ENCODE data around the gene CDH18.

The CDH18 gene, protein sequence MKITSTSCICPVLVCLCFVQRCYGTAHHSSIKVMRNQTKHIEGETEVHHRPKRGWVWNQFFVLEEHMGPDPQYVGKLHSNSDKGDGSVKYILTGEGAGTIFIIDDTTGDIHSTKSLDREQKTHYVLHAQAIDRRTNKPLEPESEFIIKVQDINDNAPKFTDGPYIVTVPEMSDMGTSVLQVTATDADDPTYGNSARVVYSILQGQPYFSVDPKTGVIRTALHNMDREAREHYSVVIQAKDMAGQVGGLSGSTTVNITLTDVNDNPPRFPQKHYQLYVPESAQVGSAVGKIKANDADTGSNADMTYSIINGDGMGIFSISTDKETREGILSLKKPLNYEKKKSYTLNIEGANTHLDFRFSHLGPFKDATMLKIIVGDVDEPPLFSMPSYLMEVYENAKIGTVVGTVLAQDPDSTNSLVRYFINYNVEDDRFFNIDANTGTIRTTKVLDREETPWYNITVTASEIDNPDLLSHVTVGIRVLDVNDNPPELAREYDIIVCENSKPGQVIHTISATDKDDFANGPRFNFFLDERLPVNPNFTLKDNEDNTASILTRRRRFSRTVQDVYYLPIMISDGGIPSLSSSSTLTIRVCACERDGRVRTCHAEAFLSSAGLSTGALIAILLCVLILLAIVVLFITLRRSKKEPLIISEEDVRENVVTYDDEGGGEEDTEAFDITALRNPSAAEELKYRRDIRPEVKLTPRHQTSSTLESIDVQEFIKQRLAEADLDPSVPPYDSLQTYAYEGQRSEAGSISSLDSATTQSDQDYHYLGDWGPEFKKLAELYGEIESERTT

DNA sequence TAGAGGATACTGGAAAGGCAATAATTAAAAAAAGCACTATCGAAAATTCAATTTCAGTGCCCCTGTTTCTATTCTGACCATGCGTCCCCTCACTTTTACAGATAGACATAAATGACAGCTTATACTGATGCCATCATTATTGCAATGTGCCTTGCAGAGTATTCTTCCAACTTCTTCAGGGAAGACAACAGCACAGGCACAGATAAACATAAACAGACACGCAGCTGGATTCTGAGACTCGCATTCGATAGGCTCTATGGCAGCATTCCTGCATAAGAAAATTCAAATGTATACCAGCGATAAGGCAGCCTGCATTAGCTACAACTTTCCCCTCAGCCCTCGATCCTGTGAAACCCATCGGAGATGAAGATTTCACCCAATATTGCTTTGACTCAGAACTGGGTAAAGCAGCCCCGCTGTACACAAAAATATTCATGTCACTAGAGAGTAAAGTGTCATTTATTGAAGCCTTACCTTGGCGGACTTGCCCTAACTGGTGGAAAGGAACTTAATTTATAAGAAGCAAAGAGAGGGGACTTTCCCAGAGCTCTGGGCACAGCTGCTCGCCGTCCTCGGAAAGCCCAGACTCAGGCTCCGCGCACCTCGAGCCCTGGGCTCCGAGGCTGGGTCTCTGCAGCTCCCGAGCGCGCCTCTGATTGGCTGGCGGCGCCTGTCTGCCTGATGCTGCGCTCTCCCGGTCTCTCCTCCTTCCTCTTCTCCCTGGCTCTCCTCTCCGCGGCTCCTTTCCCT lies at the start of gene CDH18:
CDH18 (minus strand) TSS at position 589 of the 750 bp plus-strand sequence. CDS start 149,214 bp downstream, outside the sequence.
- ATAC-seq = no peak

DNA sequence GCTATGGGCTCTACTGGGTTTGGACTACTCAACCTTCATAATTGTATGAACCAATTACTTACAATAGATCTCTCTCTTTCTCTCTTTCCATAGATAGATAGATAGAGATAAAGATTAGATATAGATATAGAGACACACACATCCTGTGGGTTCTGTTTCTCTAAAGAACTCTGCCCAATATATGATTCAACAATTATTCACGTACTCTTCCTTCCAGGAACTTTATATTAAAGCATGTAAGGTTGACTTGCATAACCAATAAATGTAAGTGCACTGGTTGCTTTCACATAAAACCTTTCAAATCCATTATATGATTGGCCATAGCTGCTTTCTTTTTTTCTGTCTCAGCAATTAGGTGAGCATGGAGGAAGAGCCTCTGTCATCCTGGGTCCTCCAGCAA lies 46.7 kb upstream of the CDH18 start:
- ATAC-seq = no peak

- no peak for ATAC-seq
These were observed 45.9 kb upstream of the CDH18 start for GRCh38 chr5:20033881-20034280.

DNA sequence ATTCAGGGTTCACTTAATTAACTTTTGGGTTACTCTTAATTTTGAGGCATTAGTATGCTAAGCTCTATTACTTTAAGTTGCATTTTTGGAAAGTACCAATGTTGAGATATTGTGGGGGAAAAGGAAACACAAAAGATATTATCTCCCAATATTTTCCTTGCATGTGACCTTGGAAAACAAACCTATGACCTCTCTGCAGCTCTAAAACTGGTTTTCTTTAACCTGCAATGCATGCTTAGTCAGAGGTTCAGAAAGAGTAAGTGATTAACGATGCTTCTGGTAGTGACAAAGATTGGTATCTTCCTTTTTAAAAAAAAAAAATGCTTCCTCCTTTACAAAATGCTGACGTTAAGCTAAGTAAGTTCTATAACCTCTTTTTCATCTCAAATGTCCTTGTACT lies 44.9 kb upstream of the CDH18 start:
- no peak for ATAC-seq

DNA sequence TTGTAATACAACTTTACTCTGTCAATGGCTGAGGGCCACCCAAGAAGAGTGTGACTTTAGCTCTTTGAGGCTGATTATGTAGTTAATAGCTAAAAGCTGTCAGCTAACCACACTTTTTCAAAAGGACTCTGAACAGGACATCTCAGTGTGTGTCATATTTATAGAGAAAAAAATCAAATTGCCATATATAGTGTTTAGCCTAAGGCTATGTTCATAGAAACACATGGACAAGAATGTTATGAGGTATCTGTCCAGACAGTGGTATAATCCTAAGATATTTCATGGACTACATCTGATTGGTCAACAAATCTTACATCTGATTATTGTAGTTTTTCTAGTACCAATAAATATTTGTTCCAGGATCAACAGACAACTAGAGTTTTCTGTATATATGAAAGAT lies 42.1 kb upstream of the CDH18 start:
- ATAC-seq = no peak

DNA sequence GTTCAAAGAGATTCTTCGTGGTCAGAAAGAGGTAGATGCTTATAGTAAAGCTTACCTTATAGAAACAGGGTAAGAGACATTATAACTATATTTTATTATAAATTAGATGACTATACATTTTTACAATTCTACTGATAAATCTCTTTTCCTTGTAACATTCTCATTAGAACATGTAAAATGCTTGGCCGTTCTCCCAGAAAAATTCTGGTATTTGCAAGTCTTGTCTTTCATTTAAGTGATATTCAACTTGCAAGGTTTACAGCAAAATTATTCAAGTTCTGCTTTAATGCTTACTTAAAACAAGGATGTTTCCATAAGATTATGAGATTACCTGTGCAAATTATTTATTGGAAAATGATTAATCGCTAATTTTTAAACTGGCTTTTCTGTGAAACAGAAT lies 41.3 kb upstream of the CDH18 start:
- no peak for ATAC-seq

- no peak for ATAC-seq
These were observed 40.5 kb upstream of the CDH18 start for GRCh38 chr5:20028506-20028905.

DNA sequence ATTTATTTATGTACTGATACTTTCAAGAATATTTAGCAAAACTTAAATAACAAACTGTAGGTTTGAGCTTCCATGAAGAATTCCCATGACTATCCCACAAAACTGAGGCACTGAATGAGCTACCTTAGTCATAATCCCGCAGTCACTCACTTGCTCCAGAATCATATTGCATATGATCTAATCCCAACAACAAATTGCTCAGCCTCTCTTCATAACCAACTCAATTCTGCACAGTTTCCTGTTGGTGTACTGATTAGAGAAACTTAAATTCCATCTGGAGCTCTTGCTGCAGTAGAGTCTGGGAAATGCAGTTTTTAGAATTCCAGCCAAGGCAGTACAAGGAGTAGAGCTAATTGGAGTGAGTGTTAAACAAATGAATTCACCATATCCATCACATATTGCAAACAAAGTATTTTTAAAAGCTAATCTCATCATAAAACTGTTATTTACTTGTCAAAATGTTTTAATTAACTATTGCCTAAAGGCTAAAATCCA lies 35.7 kb upstream of the CDH18 start:
- no peak for ATAC-seq

GRCh38 chr5:20020247-20020646 lies 32.2 kb upstream of the CDH18 start:
- no peak for ATAC-seq

DNA sequence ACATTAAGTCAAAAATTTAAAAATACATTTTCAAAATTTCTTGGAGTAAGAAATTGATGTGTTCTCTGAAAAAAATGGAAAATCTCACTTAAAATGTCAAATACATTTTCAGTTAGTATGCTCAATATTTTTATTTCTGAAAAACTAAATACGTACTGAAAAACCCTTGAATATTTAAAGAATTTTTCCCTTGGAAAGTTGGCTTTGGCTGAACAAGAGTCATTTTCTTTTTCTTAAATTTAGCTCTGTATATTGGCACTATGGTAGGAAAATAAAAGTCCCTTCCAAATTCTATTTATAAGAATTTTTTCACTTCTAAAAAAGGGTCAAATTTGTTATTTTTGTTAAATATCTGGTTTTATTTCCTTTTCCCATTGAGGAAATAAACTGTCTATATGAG lies 29.0 kb upstream of the CDH18 start:
- ATAC-seq = no peak

DNA sequence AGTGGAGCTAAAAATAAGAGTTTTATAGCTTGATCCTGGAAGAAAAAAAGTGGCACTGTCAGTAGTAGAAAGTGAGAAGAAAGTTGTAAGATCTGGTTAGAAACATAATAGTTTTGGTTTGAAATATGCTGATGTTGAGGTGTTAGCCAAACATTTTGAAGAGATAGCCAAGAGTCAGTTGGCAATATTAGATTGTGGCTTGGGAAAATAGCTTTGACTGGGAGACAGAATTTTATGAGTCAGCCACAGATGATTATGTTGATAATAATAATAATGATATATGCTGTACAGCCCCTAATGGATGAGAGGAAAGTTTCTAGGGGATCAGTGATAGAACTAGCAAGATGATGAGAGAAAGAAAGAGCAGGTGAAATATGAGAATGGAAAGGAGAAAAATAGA lies 12.4 kb upstream of the CDH18 start:
- ATAC-seq = no peak

DNA sequence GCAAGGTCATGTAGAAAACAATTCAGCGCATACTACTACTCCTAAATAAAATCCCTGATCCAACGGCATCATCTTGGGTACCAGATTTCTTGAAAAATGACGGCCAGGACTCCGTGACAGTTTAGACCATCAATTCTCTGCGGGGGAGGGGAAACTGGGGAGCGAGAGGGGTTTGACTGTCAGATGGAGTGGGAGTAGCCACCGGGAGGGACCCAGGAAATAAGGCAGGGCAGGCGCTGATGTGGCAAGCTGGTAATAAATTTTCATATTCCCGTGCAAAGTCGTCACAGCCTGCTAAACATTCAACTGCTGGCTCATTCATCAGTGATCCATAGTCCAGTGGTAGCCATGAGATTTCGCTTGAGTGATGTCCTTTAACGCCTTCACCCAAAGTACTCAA lies 457 bp upstream of the CDH18 start:
- no peak for ATAC-seq

GRCh38 chr5:19986806-19987205 lies 1.2 kb downstream of the CDH18 start:
- ATAC-seq = no peak

GRCh38 chr5:19986031-19986619 lies 1.9 kb downstream of the CDH18 start:
- ATAC-seq = no peak

DNA sequence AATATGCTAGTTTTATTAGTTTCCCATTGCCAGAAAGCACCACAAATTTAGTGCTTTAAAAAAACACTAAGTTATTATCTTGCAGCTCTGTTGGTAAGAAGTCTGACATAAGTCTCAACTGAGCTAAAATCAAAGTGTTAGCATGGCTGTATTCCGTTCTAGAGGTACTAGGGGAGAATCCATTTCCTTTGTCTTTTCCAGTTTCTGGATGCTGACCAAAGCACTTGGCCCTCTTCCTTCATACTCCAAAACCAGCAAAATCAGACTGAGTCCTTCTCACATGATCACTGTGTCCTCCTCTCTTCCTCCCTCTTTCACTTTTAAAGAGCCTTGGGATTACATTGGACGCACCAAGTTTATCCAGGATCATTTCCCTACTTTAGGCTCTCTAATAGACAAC lies 9.5 kb downstream of the CDH18 start:
- no peak for ATAC-seq

- ATAC-seq = no peak
These were observed 10.9 kb downstream of the CDH18 start for GRCh38 chr5:19977099-19977498.

DNA sequence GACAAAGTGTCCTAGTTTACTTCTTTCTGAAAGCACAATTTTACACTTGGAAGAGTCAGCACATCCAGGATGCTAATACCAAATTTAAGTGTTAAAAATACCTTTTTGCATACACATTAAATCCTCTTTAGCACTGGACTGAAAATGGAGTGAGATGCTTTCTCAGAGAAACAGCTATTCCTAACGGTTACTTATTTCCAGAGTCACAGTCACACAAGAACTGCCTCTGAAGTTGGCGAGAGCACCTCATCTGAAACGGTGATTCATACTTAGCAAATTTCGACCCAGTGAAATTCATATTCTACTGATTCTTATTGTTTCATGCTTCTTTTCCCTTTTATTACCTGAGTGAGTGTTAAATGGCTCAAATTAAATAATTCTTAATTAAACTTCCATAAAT lies 12.2 kb downstream of the CDH18 start:
- ATAC-seq = no peak

DNA sequence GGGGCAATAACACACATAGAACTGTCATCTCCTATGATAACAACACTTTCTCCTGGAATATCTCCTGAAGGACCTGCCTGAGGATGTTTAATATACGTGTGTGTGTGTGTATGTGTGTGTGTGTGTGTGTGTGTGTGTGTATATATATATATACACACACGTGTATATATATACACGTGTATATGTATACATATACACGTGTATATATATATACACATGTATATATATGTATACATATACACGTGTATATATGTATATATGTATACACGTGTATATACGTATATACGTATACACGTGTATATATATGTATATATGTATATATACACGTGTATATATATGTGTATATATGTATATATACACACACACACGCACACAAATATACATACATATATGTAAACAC lies 27.5 kb downstream of the CDH18 start:
- ATAC-seq = no peak

DNA sequence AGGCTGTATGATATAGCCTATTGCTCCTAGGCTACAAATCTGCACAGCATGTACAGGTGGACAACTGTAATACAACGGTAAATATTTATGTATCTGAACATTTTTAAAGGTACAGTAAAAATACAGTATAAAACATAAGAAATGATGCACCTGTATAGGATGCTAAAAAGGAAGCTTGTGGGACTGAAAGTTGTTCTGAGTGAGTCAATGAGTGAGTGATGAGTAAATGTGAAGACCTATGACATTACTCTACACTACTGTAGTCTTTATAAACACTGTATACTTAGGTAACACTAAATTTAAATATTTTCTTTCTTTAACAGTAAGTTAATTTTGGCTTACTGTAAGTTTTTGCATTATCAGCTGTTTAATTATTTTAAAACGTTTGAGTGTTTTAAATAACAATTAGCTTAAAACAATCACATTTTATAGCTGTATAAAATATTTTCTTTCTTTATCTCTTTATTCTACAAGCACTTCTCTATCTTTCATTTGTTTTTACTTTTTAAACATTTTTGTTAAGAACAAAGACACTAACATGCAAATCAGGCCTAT lies 28.1 kb downstream of the CDH18 start:
- ATAC-seq = no peak

DNA sequence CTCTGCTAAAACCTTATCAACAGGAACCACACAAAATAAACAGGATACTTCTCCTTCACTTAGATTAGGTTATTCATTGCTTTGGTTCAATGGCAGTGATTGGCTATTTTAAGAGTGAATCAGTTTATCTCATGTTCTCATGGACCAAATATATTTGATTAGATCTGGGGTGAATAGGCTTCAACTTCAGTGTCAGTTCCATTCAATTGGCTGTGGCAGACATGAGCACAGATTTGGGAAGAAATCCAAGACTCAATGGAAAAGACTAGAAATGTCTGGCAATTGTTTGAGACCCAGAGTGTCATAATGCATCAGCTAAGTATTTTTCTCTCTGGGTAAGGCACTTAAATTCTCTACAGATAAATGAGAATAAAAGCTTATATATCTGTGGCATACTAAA lies 37.1 kb downstream of the CDH18 start:
- no peak for ATAC-seq

- no peak for ATAC-seq
These were observed 47.8 kb downstream of the CDH18 start for GRCh38 chr5:19940192-19940591.

GRCh38 chr5:19930451-19930850 lies 57.5 kb downstream of the CDH18 start:
- no peak for ATAC-seq
